Loucy (cell line): ENCODE data around the gene DEPDC7.

Experiments
- H2AFZ ChIP-seq: fragments of 200-600 bp; sonication (generic); 2 replicates; pipeline ENCODE4 v1.6.0; 2016; ENCODE audit warnings: antibody characterized with exemption, mild to moderate bottlenecking, low read length, moderate library complexity
- H3F3A ChIP-seq: fragments of 200-600 bp; 2 replicates; pipeline ENCODE4 v1.6.0; 2016; ENCODE audit warnings: antibody characterized with exemption, low read depth, mild to moderate bottlenecking
- H3K27me3 ChIP-seq: fragments of 200-600 bp; sonication (generic); 2 replicates; pipeline ENCODE4 v1.6.1; 2014; ENCODE audit warnings: low read length, mild to moderate bottlenecking; ENCODE audit not compliant: insufficient read depth, poor library complexity, severe bottlenecking
- H3K36me3 ChIP-seq: fragments of 200-600 bp; sonication (generic); 2 replicates; pipeline ENCODE4 v1.6.1; 2016; ENCODE audit warnings: low read length; ENCODE audit not compliant: insufficient read depth
- H3K4me1 ChIP-seq: fragments of 200-600 bp; sonication (generic); 2 replicates; pipeline ENCODE4 v1.5.1; 2014; ENCODE audit warnings: low read length, mild to moderate bottlenecking; ENCODE audit not compliant: insufficient read depth, poor library complexity, severe bottlenecking
- H3K4me2 ChIP-seq: fragments of 200-600 bp; sonication (generic); 2 replicates; pipeline ENCODE4 v1.6.0; 2014; ENCODE audit warnings: antibody characterized with exemption, low read length, low read depth, mild to moderate bottlenecking; ENCODE audit not compliant: poor library complexity, severe bottlenecking
- H3K4me3 ChIP-seq: fragments of 200-600 bp; sonication (generic); 2 replicates; pipeline ENCODE4 v1.5.1; 2014; ENCODE audit warnings: low read length, mild to moderate bottlenecking, mixed read lengths; ENCODE audit not compliant: poor library complexity, severe bottlenecking
- H3K79me2 ChIP-seq: fragments of 200-600 bp; sonication (generic); 2 replicates; pipeline ENCODE4 v1.6.1; 2014; ENCODE audit warnings: low read length; ENCODE audit not compliant: insufficient read depth
- H3K9ac ChIP-seq: fragments of 200-600 bp; sonication (generic); 2 replicates; pipeline ENCODE4 v1.6.0; 2014; ENCODE audit warnings: mild to moderate bottlenecking, low read depth, low read length, moderate library complexity; ENCODE audit not compliant: poor library complexity, severe bottlenecking
- H3K9me2 ChIP-seq: fragments of 200-600 bp; sonication (generic); replicated peaks from 2 replicates; pipeline ENCODE4 v1.6.1; 2016; ENCODE audit warnings: low read depth, low read length, mixed read lengths
- H3K9me3 ChIP-seq: fragments of 200-600 bp; sonication (generic); 2 replicates; pipeline ENCODE4 v1.6.1; 2014; ENCODE audit warnings: mild to moderate bottlenecking, antibody characterized with exemption, low read length, low read depth; ENCODE audit not compliant: insufficient read depth
- H4K20me1 ChIP-seq: fragments of 200-600 bp; sonication (generic); 2 replicates; pipeline ENCODE4 v1.6.0; 2014; ENCODE audit warnings: antibody characterized with exemption, low read length, mild to moderate bottlenecking; ENCODE audit not compliant: insufficient read depth, poor library complexity, severe bottlenecking
- CTCF ChIP-seq: fragments of 200-600 bp; sonication (generic); conservative IDR thresholded peaks from 2 replicates; pipeline ENCODE4 v1.5.1; 2014; ENCODE audit warnings: mild to moderate bottlenecking, antibody characterized with exemption, low read length
- EZH2phosphoT487 ChIP-seq: fragments of 200-600 bp; IDR thresholded peaks from 2 replicates; pipeline ENCODE4 v1.6.1; 2018; ENCODE audit warnings: antibody characterized with exemption, mild to moderate bottlenecking, moderate library complexity, borderline replicate concordance

DEPDC7 gene

GRCh38 chr11:32991898-32992297 is 23.8 kb upstream of the DEPDC7 start:
- no peaks in the 10 kb centered on the region for H3K4me1 ChIP-seq
- no peaks in the 10 kb centered on the region for H3K36me3 ChIP-seq
- no peak overlapping the region for H3K4me2 ChIP-seq
- H3K9ac ChIP-seq, result no peak overlapping the region
- no peaks in the 10 kb centered on the region for H3K27me3 ChIP-seq
- H2AFZ ChIP-seq, result no peak overlapping the region
- TF ChIP-seq CTCF (no peak), EZH2phosphoT487 (no peak)
- H3K9me2 ChIP-seq, result no peaks in the 10 kb centered on the region
- peaks cover 9% of the 10 kb centered on the region for H3K9me3 ChIP-seq
- no peak overlapping the region for H3K4me3 ChIP-seq
- no peaks in the 10 kb centered on the region for H3F3A ChIP-seq
- no peaks in the 10 kb centered on the region for H3K79me2 ChIP-seq
- H4K20me1 ChIP-seq, result no peaks in the 10 kb centered on the region

GRCh38 chr11:33000181-33000580 is 15.5 kb upstream of the DEPDC7 start:
- Histone ChIP-seq H2AFZ (no peak overlapping the region), H3K4me2 (no peak overlapping the region), H3K79me2 (no peaks in the 10 kb centered on the region), H4K20me1 (no peaks in the 10 kb centered on the region), H3K36me3 (no peaks in the 10 kb centered on the region), H3K4me3 (no peak overlapping the region), H3K4me1 (peaks cover 7% of the 10 kb centered on the region), H3K27me3 (no peaks in the 10 kb centered on the region), H3K9me2 (no peaks in the 10 kb centered on the region), H3K9ac (no peak overlapping the region), H3K9me3 (no peaks in the 10 kb centered on the region), H3F3A (0 out of 2 replicates have a peak, but pooled peaks cover 3% of the 10 kb centered on the region)
- no peak for TF ChIP-seq EZH2phosphoT487
- no peak for TF ChIP-seq CTCF

GRCh38 chr11:33001281-33001680 is 14.4 kb upstream of the DEPDC7 start:
- H3K4me3 ChIP-seq, result no peak overlapping the region
- H3F3A ChIP-seq, result 0 out of 2 replicates have a peak, but pooled peaks cover 3% of the 10 kb centered on the region
- no peaks in the 10 kb centered on the region for H3K36me3 ChIP-seq
- TF ChIP-seq EZH2phosphoT487 (no peak), CTCF (no peak)
- H2AFZ ChIP-seq, result no peak overlapping the region
- peaks cover 18% of the 10 kb centered on the region for H3K4me1 ChIP-seq
- no peak overlapping the region for H3K9ac ChIP-seq
- H3K4me2 ChIP-seq, result no peak overlapping the region
- H4K20me1 ChIP-seq, result no peaks in the 10 kb centered on the region
- H3K79me2 ChIP-seq, result no peaks in the 10 kb centered on the region
- no peaks in the 10 kb centered on the region for H3K9me2 ChIP-seq
- no peaks in the 10 kb centered on the region for H3K27me3 ChIP-seq
- H3K9me3 ChIP-seq, result no peaks in the 10 kb centered on the region
